GM19463 (cell line): Measurements from ENCODE around the gene MTMR12.
"Not testable (repeated sequence)": the region's sequence is repeated elsewhere in the genome, so short reads cannot be mapped to it uniquely, and the experiment has no call there.

Experiments used
- ATAC-seq: cut with Tn5 transposase; IDR thresholded peaks from one replicate; pipeline ENCODE4 v1.9.1; 2021; ENCODE audit warnings: mild to moderate bottlenecking, moderate library complexity; ENCODE audit not compliant: unreplicated experiment

MTMR12 gene

GRCh38 chr5:32241034-32241783 lies 71.5 kb downstream of the MTMR12 start:
- no peak for ATAC-seq

DNA sequence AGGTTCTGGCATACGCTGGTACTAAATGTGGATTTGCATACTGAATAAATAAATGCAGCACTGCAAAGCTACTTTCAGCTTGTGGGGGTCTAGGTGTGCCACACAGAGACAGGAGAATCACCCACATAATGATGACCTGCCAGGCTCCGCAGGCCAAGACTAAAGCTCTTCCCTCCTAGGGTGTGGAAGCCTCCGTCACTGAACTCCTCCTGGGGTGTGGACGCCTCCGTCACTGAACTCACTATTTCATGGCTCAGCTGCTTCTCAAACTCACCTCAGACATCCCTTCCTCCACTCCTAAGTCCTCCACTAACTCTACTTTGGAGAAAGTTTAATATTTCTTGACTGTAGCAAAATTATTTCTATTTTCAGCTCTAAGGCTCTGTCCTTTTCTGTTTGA lies 73.4 kb downstream of the MTMR12 start:
- no peak for ATAC-seq

DNA sequence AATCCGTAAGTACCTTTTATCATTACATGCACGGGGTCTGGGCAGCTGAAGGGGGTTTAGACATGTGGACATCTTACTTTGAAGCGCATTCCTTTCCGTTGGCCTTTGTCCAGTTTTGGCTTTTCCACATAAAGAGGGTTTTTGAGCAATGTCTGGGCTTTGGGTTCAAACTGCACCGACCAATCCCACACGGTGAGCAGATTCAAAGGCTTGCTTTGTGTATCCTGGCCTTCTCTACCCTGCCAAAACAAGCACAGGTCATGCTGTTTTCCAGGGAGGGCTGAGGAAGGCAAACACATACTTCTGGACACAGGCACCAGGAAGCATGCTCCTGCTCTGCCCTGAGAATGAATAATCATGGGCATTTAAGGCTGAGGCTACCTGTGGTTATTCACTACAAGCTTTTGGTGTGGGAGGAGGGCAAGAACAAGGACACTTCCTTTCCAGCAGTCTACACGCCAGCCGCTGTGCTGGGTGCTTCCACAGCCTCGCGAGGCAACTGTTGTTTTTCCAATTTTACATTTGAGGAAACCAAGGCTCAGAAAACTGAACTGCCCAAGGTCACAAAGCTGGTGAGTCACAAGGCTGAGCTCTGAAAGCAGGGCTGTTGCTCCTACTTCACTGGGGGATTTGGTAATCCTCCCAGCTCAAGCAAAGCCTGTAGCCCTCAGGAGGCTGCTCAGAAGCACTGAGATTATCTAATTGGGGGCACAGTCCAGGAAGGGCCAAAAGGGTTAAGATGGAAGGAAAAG lies 78.9 kb downstream of the MTMR12 start:
- no peak for ATAC-seq

DNA sequence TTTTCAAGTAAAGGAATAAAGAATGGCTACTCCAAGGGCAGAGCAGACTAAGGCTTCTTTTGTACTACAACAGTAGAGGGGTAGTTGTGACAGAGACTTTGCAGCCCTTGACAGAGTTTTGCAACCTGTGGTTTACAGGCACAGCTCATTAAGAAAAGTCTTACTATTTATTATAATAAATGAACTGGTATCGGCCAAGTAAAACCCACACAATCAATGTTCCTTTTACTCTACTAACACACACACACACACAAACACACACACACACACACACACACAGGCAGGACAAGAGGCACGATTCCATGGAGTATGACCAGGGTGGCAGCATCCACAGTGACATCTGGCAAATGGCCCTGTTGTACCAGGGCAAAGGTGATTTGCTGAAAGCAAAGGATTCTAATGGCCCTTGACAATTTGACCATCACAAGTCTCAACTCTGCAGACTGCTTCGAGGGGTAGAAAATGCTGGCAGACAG lies 79.5 kb downstream of the MTMR12 start:
- ATAC-seq, result no peak

GRCh38 chr5:32232441-32233219 lies 80.1 kb downstream of the MTMR12 start:
- ATAC-seq, result peak; percentile 89

- peak; percentile 24 for ATAC-seq
These were observed 80.8 kb downstream of the MTMR12 start for GRCh38 chr5:32231929-32232328.

DNA sequence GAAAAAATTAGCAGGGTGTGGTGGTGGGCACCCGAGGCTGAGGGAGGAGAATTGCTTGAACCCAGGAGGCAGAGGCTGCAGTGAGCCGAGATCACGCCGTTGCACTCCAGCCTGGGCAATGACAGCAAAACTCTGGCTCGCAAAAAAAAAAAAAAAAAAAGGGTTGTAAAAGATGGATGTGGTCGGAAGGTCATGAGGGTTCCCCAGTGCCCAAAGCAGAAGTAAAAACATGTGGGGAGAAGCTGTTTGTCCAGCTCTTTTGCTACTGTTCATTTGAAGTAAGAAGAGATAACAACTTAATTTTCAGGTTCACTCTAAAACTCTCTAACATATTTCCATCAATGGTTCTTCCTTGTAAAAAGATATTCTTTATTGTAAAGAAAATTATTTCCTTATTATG lies 81.5 kb downstream of the MTMR12 start:
- ATAC-seq, result no peak

GRCh38 chr5:32230356-32231099 lies 82.2 kb downstream of the MTMR12 start:
- no peak for ATAC-seq

GRCh38 chr5:32229586-32229985 lies 83.2 kb downstream of the MTMR12 start:
- ATAC-seq, result no peak

DNA sequence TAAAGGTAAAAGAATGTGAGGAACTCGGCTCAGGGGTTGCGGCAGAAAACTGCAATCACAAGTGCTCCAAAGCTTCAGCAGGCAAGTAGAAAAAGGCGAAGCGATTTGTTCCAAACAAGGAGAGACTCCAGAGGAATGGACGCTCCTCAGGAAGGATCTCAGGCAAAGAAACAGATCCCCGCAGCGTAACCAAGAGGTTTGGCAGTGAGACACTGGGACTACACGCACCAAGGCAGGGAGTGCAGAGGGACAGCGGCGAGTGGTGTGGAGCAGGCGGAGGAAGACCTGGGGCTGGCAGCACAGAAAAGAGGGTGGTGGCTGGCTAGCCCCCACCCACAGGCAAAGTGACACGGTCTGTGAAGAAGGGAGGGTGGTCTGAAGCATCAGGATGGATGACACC lies 83.9 kb downstream of the MTMR12 start:
- ATAC-seq, result no peak

DNA sequence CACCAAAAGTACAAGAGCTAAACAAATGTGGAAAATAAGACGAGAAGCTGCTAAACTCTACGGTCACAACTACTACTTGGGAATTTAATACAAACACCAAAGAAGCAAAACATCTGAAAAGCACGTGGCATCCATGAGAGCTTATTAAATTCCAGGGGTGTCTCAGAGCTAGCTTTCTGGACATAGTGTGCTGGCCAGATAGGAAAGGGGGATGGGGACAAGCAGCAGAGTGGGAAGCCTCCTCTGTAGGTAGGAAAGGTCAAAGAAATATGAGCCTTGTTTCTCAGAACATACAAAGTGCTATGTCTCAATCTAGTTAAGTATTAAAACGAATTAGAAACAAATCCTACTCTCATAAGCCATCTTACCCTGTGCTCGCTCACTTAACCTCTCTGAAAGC lies 87.3 kb downstream of the MTMR12 start:
- no peak for ATAC-seq

GRCh38 chr5:32223972-32224609 lies 88.6 kb downstream of the MTMR12 start:
- ATAC-seq, result no peak

DNA sequence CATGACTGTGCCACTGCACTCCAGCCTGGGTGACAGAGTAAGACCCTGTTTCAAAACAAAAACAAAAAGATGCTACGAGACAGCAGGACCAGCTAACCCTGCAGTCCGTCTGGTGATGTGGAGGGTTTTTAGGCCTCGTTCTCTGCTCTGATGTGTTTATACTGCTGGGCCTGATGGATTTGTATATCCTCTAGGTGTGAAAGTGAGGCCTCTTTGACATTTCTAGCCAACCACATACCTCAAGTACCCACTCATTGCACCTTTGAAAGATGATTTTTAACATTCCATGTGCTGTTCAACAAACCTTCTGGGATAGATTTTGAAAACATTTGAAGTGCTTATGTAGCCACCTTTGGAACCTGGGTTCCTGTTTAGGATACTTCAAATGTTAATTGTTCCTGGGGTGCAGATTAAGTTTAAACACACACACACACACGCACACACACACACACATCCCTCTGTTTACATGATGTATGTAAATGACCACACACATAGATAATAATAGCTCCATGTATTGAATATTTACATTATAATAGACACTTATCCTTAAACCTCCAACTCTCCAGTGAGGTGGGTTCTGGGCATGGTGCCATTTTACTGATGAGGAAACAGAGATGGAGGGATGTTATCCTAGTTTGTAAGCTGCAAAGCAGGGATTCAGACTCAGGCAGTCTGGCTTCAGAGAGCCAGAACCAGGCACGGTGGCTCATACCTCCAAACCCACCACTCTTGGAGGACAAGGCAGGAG lies 89.8 kb downstream of the MTMR12 start:
- no peak for ATAC-seq

DNA sequence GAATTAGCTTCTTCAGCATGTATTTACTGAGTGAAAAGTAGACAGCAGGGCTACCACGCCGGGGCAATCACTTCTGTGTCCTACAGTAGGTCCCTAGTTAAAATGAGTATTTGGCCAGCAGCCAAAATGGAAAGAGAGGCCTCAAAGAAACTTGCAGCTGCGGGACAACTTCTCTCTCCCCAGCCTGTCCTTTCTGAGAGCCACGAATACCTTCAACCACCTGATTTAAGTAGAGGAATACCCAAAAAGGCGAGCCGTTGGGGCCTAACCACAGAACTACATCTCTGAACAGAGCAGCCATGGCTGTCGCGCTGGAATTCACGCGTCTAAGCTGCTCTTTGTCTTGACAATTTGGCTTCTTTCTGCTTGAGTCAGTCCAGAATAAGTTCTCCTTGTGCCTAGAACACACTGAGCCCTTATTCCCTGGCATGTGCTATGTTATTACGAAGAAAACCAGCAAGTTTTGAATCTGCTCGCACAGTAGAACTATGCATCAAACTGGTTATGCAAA lies 94.8 kb downstream of the MTMR12 start:
- ATAC-seq, result no peak

DNA sequence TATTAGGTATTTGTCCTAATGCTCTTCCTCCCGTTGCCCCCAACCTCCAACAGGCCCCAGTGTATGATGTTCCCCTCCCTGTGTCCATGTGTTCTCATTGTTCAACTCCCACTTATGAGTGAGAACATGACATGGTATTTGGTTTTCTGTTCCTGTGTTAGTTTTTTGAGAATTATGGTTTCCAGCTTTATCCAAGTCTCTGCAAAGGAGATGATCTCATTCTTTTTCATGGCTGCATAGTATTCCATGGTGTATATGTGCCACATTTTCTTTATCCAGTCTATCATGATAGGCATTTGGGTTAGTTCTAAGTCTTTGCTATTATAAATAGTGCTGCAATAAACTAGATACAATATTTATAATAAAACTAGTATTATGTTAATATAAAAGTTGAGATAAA lies 98.4 kb downstream of the MTMR12 start:
- not testable (repeated sequence) for ATAC-seq

DNA sequence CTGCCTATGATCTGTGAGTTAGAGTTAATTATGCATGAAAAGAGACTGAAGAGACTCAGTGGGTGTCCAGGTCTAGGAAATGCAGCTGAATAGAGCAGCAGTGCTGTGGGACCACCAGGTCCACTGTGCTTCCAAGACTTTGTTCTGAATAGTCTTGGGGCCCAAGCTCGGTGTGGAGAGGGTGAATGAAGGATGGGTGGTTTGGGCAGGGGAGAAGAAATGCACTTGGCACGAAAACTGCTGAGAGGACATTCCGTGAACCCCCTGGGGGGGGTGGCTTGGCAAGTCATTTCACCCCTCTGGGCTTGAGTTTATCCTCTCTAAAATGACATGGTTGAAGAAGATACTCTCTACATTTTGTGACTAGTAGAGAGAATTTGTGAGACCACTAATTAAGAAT lies 102.6 kb downstream of the MTMR12 start:
- no peak for ATAC-seq

GRCh38 chr5:32208837-32209236 lies 103.9 kb downstream of the MTMR12 start:
- ATAC-seq, result not testable (repeated sequence)

- no peak for ATAC-seq
These were observed 105.4 kb downstream of the MTMR12 start for GRCh38 chr5:32207355-32207634.

- peak; percentile 29 for ATAC-seq
These were observed 106.0 kb downstream of the MTMR12 start for GRCh38 chr5:32206509-32207354.
